CD4-positive, alpha-beta T cell treated with Interferon gamma for 1 hour (primary cell): ENCODE results near the gene ADSS1.
A peak's percentile ranks its signal among the peaks of the same experiment; 100 is the strongest.

Experiments
- DNase-seq: peaks from one replicate; pipeline ENCODE4 v3.0.0-alpha.2; 2020

Gene ADSS1

DNA sequence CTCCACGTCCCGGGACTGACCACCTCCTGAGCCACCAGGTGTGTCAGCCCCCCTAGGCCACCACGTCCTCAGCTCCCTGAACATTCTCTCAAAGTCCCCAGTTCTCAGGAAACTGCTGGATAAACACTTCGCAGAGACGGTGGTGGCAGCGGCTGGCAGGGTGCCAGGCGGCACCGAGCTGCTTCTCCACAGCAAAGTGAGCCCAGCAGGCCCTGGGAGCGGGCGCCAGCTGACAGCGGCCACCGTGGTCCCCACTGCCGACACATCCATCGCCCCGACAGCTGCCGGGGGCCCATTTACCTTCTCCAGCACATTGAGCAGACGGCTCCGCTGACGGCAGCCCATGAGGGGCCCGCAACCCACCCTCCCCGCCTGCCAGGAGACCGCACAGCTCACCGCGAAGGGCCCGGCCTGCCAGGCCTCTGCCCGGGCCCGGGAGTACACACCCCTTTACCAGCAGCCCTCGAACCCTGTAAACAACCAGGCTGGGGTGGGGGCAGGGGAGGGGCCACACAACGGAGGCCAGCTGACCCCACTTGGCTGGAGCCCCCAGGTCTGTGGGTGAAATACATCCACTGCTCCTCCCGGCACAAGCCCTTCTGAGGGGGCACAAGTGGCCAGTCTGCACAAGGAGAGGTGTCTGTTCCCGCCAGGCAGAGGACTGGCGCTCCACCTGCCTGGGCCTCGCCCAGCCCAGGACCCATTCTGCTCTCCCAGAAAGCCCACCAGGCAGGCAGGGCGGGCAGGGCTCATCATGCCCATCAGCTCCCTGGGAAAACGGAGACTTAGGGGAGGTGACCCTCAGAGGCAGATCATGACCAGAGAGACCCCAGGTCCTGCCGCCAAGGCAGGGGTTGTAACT, 61.0 kb downstream of the ADSS1 start:
- no peak for DNase-seq

DNA sequence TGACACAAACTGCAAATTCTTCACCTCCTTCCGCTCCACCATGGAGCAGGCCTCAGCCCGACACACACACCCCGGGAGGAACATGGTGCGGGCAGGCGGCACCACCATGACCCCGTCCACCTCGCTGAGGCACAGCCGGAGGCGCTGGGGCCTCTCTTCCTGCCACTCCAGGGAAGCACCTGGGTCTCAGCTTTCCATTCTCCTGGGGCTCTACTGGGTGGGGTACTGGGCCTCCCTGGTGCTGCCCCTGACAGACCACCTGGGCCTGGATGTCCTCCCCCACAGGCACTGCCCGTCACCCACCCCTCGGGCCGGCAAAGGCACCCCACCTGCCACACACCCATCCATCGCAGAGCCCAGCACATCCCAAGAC, 61.7 kb downstream of the ADSS1 start:
- no peak for DNase-seq

DNA sequence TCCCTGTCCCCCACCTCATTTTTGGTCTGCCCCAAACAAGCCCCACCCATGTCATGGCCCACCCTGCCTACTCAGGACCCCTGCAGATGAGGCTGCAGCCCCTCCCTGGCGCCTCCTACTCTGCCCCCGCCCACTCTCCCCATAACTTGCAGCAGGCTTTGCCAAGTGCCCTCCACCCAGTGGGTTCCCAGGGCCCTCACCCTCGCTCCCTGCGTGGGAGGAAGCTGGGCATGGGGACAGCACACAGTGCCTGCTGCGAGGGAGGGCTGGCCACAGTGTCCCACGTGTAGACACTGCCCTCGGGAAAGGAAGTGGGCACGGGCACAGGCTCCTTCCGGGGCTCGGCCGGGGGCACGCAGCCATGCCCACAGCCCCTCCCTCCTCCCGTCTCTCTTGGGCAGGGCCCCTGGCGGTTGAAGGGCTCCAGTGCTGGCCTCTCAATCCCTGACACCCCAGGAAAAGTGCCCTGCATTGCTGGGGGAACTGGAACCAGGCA, 62.1 kb downstream of the ADSS1 start:
- DNase-seq, result peak; percentile 18

DNA sequence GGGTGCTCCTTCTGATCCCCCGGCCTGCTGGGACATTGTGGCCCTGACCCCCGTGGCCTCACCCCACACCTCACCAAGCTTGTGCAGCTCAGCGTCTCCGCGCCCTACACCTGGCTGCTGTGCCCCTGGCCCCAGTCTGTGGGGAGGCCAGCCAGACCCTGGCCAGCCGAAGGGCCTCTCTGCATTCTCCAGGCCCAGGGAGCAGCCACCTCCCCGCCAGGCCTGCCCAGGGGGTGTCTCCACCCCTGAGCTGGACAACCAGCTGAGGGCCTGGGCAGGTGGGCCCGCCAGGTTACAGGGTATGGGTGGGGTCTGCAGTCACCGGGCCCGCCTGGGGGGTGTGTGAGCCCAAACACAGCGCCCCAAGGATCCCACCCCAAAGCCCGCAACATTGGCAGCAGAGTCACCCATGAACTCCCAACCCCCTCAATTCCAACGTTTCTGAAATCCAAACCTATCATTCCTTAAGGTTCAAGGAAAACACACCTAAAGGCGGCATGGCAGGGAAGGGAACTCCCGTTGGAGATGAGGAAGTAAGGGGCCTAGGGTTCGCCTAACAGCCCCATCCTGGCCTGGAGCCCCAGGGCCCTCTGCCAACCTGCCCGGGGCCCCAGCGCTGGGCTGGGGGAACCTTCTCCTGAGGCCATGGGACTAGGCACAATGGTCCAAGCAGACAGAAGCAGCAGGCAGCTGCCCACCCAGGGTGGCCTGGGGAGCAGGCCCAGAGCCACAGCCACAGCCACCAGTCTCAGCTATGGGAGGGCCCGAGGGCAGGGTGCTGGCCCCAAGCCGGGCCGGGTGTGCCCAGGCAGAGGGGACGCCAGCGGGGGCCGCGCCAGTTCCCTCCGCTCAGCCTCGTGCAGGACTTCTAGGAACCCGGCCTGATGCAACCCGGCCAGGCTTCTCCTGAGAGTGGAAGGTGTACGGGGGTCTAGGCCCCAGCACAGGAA, 63.0 kb downstream of the ADSS1 start:
- DNase-seq, result no peak

DNA sequence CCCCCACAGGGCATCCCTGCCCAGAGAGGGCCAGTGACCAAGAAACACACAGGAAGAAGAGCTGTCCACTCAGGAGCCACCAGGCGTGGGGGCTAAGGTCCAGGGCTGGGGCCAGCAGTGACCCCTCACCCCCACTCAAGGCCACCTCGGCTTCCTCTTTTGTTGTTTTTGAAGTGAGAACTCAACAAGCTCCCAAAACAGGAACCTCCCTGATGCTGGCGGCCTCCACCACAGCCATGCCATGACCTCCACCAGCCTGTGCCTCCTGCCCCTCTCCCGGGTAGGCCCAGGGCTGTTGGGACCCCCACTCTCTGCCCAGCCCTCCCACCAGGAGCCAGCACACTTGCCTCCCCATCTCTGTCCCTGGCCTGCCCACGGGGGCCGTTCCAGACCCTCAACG, 63.7 kb downstream of the ADSS1 start:
- peak; percentile 9 for DNase-seq

DNA sequence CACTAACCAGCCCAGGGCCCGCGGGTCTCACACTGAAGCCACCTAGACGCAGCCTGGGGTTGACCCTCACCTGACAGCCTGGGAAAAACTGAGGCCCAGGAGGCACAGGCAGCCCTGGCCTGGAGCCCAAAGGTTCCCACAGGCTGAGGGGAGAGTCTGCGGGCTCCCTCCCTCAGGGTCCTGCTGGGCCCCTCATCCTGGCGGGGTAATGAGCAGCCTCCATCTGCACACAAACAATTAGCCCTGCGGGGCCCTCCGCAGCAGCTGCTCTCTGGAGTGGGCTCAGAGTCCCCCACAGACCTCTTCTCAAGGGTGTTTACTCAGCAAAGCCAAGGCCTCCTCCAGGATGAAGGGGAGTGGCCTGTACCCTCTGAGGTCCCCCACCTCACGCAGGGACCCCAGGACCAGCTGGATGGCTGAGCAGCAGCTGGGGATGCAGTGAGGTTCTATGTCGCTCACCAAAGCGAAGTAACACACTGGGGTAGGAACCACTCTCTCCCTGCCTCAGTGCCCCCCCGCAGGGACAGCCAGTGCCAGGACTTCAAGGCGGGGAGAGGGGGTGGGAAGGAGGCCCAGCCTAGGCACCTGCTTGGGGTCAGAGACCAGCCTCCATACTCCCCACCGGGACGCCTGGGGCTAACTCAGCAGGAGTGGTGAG, 64.3 kb downstream of the ADSS1 start:
- no peak for DNase-seq

DNA sequence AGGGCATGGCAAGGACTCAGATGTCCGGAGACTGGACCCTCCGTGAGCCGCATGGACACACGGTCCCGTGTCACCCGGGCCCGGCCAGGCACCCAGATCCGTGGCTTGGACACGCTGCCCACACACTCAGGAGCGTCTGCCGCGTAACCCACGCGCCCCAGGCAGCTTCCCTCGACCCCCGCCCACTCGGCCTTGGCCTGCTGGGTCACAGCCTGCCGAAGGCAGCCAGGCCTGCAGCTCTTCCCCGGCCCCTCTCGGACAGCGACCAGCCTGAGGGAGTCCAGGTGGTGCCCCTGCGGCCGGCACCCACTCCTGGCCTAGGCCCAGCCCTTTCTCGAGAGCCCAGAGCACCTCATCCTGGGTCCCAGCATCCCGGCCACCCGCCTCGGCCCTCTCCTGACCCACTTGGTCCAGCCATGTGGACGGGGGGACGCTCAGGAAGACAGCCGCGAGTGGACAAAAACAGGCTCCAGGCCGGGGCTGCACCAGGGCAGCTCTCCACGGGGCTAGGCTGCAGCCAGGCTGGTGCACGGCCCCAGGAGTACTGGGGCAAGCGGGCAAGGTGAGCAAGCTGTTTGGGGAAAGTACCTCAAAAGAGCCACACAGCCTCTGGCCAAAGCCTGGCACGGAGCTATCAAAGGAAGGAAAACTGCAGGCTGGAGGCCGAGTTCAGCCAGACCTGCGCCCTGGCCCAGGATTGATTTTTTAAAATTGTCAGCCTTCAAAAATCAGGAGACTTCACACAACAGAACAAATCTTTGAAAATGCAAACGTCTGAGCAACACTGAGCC, 65.0 kb downstream of the ADSS1 start:
- no peak for DNase-seq

DNA sequence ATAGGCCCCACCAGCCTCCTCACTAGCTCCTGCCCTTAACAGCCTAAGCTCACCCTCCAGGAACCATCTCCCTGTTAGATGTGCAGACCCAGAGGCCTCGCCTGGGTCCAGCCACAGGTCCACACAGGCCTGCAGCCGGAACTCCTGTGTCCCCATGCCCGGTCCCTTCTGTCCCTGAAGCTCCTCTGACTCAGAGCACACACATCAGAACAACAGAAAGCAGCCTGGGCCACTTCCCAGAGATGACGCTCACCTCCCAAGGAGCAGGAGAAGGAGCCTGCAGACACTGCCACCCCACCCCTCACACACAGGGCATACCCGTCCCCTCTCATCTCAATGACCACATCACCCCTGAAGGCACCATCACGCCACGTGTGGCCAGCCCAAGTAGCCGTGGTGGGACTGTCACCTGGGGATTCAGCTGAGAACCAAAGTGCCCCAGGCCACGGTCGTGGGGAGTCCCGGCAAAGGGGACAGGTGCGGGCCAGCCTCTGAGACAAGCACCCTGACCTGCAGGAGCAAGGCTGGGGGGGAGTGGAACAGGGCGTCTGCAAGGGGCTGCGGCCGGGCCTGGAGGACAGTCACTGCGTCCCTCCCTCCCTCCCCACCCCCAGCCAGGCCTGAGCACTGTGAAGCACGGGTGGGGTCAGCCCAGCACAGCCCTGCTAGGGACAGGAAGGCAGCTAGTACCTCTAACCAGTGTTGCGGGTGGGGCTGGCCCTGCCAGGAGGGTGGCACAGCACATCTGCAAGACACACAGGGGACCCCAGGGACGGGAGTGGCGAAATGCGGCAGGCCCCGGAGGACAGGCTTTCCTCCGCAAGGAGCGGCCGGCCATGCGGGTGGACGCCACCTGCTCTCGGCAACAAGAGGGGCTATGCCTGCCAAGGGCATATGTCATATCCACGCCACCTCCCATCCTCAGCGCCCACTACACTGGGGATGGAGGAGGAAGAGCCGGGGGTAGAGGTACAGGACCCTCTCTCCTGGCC, 66.0 kb downstream of the ADSS1 start:
- DNase-seq, result no peak

DNA sequence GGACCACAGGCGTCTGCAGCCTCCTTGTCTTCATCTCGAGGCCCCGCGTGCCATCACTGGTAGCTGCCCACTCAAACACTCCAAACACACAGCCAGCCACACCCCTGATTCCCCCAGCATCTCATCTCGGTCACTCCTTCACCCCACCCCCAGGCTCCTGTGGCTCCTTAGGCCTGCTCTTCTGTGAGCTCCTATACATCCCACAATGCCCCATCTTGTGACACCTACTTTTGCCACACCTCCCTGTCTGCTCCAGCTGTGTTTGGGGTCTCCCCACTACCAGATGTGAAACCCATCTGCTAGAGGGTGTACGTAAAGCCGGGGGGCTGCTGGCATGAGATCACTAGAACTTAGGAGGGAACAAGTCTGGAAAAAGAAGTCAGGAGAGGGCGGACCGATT, 67.4 kb downstream of the ADSS1 start:
- no peak for DNase-seq

DNA sequence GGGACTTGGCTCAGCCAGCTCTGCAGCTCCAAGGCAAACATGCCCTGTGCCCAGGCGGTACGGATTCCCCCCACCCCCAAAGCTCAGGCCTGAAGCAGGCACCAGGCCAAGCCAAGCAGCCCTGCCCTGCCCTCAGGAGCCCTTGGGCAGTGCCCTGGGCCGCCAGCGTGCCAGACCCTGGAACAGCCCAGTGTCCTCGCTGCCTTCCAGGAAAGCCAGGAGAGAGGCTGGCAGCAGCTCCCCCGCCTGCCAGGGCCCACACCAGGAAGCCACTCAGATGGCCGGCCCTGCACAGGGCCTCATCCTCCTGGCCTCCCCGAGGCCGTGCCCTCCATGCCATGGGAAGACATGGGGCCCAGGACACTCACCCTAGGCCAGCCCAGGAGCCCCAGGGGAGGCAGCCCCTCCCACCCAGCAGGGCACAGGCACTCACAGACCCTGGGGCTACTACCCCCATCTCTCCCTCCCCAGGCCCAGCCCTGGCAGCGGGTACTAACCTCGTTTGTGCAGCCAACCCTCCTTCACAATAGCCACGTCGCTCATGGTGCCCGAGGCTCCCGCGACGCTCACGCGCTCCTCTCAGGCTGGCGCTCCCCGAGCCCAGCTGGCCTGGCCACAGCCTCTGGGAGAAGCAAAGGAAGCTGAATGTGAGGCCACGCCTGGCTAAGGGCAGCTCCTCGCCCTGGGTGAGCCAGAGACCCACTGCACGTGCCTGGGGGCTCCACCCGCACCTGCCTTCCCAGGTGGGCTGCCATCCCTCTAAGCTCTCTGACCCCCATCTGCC, 68.3 kb downstream of the ADSS1 start:
- DNase-seq, result no peak

DNA sequence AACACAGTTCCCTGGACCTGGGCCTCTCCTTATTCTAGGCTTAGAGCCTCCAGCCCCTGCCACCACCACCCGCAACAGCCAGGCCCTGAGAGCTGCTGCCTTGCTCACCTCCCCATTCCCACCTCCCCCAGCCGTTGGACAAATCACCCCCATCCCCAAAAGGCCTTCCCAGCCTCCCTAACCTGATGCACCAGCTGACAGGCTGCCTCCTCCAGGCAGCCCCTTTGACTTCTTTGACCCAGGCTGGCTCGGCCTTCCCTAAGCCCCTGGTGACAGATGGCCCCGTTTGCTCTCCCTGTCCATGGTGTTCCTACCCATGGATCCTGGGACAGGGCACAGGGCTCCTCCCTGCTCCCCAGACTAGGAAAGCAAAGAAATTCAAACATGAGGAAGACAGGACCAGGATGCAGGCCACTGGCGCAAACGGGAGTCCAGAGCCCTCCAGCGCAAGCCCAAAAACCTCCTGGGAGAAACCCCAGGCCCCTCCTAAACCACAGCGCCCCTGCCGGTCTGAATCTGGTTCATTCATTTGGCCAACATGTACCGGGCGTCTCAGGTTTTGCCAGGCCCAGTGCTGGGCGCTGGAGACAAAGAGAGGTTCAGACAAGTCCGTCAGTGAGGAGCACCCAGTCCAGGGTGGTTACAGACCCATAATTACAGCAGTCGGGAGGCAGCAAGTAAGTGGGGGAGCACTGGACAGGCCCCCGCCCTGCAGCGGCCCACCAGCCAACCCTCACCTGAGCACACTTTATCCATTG, 69.1 kb downstream of the ADSS1 start:
- DNase-seq, result no peak

DNA sequence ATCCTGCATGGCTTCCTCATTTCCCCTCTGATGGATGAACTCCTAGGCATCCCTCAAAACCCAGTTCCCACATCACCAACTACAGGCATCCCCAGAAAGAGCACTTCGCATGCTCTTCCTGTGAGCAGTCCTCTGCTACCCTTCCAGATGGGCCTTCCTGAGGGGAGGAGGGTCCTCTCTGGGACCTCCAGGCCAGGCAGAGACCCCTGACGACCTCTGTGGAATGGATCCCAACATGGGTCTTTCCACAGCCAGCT, 69.6 kb downstream of the ADSS1 start:
- DNase-seq, result no peak

DNA sequence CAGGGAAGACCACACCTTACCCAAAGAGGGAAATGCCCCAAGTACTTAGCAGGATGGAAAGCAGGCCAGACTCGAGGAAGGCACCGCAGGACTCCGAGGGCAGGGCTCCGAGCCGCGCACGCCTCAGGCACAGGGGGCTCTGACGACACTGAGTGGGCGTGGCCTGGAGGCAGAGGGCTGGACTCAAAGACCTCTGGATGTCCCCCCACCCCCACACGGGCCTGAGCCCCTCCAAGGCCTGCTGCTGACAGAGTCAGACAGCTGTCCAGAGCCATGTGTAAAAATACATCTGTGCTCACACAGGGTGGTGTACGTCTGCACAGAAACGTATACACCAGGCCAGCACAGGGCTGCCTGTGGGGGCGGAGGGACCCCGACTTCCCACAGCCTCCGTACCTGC, 70.1 kb downstream of the ADSS1 start:
- DNase-seq, result peak; percentile 22

DNA sequence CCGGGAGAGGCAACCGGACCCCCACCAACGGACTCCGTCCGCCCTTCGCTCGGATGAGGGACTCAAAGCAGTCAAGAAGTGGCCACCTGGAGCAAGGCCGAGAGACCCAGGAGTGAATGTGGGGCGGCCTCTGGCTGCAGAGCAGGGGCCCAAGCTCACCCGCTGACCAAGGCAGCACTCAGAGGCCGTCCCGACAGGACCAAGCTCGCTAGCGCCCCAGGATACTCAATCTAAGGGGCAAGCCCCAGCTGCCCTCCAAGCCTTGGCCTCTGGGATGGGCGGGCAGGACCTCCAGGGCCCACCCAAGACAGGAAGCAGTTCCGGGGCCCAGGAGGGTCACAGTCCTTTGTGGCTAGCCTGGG, 70.6 kb downstream of the ADSS1 start:
- DNase-seq, result no peak

DNA sequence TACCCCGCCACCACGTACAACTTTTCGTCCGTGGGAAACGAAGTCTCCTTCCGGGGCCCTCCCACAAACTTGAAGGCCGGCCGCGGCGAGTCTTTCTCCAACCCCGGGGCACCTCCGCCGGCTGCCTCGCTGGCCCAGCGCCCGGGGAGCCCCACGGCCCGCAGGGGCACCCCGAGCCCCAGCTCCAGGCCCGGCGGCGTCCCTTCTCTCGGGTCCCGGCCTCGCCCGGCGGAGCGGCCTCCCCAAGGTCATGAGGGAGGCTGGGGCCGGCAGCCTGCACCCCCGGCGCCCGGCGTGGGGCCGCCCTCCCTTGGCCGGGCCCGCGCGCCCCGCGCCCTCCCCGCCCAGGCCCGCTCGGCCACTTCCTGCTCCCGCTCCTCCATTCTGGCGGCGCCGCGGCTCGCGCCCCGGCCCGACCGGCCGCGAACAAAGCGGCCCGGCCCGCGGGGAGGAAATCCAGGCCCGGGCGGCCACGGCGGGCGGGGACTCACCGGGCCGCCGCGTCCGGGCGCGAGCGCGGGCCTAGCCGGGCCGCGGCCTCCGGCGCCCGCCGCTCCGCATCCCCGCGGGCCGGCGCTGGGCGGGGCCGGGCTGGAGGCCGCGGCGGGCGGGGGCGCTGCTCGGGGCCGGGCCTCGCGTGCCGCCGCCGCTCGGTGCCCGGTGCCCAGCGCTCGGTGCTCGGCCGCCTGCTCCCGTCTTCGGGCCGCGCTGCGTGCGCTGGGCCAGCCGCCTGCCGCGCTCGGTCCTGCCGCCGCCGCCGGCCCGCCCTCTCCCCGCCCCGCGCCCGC, 71.2 kb downstream of the ADSS1 start, which contains the start of gene AKT1:
TSS of gene AKT1 (minus strand) at position 756 of the 788 bp plus-strand sequence. CDS start 3,105 bp downstream, outside the sequence.
- no peak for DNase-seq

DNA sequence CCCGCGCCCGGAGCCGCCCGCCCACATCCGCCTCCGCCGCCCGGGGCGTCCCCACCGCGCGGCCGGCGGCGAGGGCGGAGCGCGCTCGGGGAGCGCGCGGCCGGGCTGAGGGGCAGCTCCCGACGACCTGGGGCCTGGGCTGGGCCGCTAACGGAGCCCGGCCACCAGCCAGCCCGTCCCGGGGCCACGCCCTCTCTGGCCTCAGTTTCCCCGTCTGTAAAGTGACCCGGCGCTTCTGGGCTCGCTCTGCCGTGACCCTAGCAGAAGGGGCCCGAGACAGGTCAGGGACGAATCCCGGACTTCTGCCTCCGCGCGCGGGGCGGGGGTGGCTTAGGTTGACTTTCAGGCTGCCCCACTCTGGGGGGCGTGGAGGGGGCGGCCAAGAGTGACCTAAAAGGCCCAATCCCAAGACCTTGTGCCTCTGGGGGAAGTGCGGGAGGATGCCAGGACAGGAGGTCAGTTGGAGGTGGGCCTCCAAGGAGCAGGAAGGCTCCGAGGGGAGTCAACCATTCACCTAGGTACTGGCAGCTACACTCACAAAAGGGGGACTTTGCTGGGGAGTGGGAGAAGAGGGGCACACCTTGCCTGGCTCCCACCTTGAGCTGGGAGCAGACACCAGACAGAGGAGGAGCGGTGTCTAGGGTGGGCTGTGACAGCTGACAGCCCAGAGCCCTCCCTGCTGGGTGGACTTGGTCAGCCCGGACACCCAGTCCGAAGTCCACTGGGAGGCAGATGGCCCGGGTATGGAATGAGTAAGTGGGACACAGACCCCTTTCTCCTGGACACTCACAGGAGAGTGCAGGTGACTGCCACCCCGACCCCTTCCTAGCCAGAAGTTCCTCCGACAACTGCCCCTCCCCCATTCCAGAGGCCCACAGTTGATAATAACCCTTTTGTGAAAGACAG, 72.0 kb downstream of the ADSS1 start:
- DNase-seq, result peak; percentile 55

DNA sequence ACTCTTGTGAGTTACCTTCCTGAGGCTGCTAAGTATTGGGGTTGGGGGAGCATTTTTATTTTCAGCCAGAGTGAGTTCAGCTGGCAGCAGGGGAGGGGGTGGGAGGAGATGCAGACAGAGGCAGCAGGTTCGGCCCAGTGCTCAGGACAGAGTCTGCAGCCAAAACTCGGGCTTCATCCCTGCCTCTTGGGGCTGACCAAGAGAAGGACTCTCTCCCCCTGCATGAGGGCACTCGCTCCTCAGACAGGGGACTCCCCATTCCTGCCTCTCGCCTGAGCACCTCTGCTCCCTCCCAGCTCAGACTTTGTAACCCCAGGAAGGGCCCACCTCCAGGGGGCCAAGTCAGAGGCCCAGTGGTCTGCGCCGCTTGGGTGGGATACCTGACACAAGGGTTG, 72.7 kb downstream of the ADSS1 start:
- DNase-seq, result no peak
